ENCODE results near the gene CETP.
A peak's percentile ranks its signal among the peaks of the same experiment; 100 is the strongest.

Gene CETP

DNA sequence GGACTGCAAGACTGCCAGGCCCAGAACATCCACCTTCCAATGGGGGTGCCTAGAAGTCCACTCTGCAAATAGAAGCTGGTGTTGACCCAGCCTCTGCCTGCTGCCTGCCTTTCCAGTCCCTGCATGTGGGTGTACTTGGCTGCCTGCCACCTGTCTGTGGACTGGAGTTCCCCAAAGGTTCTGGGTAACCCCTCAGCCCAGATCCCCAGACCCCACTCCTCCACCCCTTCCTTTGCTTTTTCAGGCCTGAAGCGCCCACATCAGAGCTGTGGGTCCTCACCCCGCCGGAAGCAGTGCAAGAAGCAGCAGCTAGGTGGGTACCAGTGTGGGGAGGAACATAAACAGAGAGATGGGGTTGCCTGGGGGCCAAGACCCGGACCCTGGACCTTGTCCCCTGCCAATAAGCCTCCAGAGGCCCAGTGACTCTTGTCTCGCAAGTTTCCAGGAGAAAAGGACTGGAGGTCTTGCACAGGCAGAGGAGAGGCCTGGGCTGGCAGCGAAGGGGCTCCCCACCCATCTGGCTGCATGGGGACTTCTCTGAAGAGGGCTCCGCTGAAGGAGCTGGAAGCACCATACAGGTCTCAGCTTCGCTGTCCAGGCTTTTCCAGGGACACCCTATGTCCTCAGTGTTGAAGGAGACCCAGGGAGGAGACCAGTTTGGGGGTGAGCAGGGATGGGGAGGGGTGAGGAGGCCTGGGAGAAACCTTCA lies 61.9 kb downstream of the CETP start:
- no peak for DNase-seq (ENCODE audit: low read depth)
- no peak overlapping the region for H3K4me3 ChIP-seq (ENCODE audit: low read depth, low read length)
- TF ChIP-seq, protein P1, sequence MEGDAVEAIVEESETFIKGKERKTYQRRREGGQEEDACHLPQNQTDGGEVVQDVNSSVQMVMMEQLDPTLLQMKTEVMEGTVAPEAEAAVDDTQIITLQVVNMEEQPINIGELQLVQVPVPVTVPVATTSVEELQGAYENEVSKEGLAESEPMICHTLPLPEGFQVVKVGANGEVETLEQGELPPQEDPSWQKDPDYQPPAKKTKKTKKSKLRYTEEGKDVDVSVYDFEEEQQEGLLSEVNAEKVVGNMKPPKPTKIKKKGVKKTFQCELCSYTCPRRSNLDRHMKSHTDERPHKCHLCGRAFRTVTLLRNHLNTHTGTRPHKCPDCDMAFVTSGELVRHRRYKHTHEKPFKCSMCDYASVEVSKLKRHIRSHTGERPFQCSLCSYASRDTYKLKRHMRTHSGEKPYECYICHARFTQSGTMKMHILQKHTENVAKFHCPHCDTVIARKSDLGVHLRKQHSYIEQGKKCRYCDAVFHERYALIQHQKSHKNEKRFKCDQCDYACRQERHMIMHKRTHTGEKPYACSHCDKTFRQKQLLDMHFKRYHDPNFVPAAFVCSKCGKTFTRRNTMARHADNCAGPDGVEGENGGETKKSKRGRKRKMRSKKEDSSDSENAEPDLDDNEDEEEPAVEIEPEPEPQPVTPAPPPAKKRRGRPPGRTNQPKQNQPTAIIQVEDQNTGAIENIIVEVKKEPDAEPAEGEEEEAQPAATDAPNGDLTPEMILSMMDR (IDR thresholded peaks at IDR 0.05; ENCODE audit: control insufficient read depth, extremely low read depth, insufficient read depth): no peak

DNA sequence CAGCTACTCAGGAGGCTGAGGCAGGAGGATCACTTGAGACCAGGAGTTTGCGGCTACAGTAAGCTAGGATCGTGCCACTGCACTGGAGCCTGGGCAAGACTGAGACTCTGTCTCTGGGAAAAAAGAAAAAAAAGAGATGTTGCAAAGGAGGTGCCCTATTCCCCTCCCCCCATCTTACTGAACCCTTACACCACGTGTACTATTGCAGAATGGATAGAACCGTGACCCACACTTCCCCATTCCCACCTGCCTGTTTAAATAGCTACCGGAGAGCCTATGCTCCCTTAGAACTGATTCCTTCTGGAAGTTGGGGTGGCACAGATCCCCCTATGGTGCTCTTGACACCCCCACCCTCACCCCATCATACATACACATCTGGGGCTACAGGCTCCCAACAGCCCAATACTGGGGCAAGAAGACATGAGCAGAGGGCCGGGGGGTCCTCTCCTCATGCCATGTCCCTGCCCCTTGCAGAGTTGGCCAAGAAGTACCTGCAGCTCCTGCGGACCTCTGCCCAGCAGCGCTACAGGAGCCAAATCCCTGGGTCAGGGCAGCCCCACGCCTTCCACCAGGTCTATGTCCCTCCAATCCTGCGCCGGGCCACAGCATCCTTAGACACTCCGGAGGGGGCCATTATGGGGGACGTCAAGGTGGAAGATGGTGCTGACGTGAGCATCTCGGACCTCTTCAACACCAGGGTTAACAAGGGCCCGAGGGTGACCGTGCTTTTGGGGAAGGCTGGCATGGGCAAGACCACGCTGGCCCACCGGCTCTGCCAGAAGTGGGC lies 63.3 kb downstream of the CETP start:
- H3K4me3 ChIP-seq (ENCODE audit: low read depth, low read length): no peak overlapping the region
- no peak for DNase-seq (ENCODE audit: low read depth)
- TF ChIP-seq, protein P1 (IDR thresholded peaks at IDR 0.05; ENCODE audit: control insufficient read depth, extremely low read depth, insufficient read depth): no peak

DNA sequence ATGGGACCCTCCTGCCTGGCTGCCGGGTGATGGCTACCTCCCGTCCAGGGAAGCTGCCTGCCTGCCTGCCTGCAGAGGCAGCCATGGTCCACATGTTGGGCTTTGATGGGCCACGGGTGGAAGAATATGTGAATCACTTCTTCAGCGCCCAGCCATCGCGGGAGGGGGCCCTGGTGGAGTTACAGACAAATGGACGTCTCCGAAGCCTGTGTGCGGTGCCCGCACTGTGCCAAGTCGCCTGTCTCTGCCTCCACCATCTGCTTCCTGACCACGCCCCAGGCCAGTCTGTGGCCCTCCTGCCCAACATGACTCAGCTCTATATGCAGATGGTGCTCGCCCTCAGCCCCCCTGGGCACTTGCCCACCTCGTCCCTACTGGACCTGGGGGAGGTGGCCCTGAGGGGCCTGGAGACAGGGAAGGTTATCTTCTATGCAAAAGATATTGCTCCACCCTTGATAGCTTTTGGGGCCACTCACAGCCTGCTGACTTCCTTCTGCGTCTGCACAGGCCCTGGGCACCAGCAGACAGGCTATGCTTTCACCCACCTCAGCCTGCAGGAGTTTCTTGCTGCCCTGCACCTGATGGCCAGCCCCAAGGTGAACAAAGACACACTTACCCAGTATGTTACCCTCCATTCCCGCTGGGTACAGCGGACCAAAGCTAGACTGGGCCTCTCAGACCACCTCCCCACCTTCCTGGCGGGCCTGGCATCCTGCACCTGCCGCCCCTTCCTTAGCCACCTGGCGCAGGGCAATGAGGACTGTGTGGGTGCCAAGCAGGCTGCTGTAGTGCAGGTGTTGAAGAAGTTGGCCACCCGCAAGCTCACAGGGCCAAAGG lies 64.4 kb downstream of the CETP start:
- no peak overlapping the region for H3K4me3 ChIP-seq (ENCODE audit: low read depth, low read length)
- TF ChIP-seq, protein P1 (IDR thresholded peaks at IDR 0.05; ENCODE audit: control insufficient read depth, extremely low read depth, insufficient read depth): no peak
- DNase-seq (ENCODE audit: low read depth): no peak

DNA sequence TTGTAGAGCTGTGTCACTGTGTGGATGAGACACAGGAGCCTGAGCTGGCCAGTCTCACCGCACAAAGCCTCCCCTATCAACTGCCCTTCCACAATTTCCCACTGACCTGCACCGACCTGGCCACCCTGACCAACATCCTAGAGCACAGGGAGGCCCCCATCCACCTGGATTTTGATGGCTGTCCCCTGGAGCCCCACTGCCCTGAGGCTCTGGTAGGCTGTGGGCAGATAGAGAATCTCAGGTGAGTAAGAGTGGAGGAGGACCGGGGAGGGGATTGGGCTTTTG lies 65.0 kb downstream of the CETP start:
- TF ChIP-seq, protein P1 (IDR thresholded peaks at IDR 0.05; ENCODE audit: control insufficient read depth, extremely low read depth, insufficient read depth): no peak
- H3K4me3 ChIP-seq (ENCODE audit: low read depth, low read length): no peak overlapping the region
- no peak for DNase-seq (ENCODE audit: low read depth)

DNA sequence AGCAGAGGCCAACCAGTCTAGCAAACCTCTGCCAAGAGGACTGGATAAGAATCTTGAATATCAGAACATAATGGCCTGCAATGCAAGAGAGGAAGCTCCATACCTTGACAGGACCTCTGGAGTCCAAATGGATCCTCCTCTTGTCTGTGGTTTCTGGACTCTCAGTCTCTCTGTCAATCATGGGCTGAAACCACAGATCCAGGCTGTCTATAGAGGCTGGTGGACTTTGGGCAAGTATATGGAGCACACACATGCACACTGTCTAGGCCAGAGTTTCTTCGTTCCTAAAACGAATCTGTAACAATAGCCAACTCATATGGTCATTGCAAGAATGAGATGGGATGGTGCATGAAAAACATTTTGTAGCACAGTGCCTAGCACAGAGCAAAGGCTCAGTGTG lies 65.3 kb downstream of the CETP start:
- H3K4me3 ChIP-seq (ENCODE audit: low read depth, low read length): no peak overlapping the region
- TF ChIP-seq, protein P1 (IDR thresholded peaks at IDR 0.05; ENCODE audit: control insufficient read depth, extremely low read depth, insufficient read depth): no peak
- no peak for DNase-seq (ENCODE audit: low read depth)

DNA sequence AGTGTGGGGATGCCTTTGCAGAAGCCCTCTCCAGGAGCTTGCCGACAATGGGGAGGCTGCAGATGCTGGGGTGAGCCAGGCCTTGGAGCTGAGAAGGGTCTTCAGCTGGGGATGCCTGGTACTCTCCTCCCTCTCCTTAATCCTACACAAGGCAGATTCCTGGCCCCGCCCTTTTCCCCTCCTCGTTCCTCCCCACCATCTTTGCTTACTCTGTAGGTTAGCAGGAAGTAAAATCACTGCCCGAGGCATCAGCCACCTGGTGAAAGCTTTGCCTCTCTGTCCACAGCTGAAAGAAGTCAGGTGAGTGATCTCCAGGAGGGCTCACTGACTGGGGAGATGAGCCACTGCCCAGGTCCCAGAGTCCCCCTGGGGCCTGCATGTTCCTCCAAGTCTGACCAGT lies 66.3 kb downstream of the CETP start:
- TF ChIP-seq, protein P1 (IDR thresholded peaks at IDR 0.05; ENCODE audit: control insufficient read depth, extremely low read depth, insufficient read depth): no peak
- H3K4me3 ChIP-seq (ENCODE audit: low read depth, low read length): no peak overlapping the region
- DNase-seq (ENCODE audit: low read depth): peak; percentile 17
